HUDEP-2 (cell line): ENCODE data around the gene ZNF775.
A peak's percentile ranks its signal among the peaks of the same experiment; 100 is the strongest.
"Not testable (repeated sequence)": the region's sequence is repeated elsewhere in the genome, so short reads cannot be mapped to it uniquely, and the experiment has no call there.

Experiments
- DNase-seq, 76 experiments: peaks; one replicate each; lab custom pipeline; 2025; ENCODE audit not compliant: unreplicated experiment in 76 of 76; lab: John Stamatoyannopoulos, UW

Gene ZNF775

GRCh38 chr7:150380463-150380862 is 1.3 kb downstream of the ZNF775 start:
- no peak for DNase-seq

GRCh38 chr7:150381096-150381495 is 2.0 kb downstream of the ZNF775 start:
- no peak for DNase-seq

GRCh38 chr7:150381785-150382122 is 2.6 kb downstream of the ZNF775 start:
- DNase-seq = no peak

- no peak for DNase-seq
Observed at GRCh38 chr7:150382123-150382843, 3.2 kb downstream of the ZNF775 start.

- DNase-seq = no peak
Observed at GRCh38 chr7:150382844-150383225, 3.7 kb downstream of the ZNF775 start.

GRCh38 chr7:150383710-150384397 is 4.7 kb downstream of the ZNF775 start:
- no peak for DNase-seq

GRCh38 chr7:150384406-150385301 is 5.5 kb downstream of the ZNF775 start:
- DNase-seq = no peak

GRCh38 chr7:150385302-150385723 is 6.2 kb downstream of the ZNF775 start:
- no peak for DNase-seq

GRCh38 chr7:150385884-150386283 is 6.8 kb downstream of the ZNF775 start:
- DNase-seq = not testable (repeated sequence)

- DNase-seq = no peak
Observed at GRCh38 chr7:150388306-150388705, 9.2 kb downstream of the ZNF775 start.

GRCh38 chr7:150388709-150389531 is 9.8 kb downstream of the ZNF775 start:
- DNase-seq = peak in 1 of 76 experiments; percentile 17

- DNase-seq = no peak
Observed at GRCh38 chr7:150389532-150389816, 10.3 kb downstream of the ZNF775 start.

GRCh38 chr7:150390205-150390604 is 11.1 kb downstream of the ZNF775 start:
- DNase-seq = no peak

- DNase-seq = no peak
Observed at GRCh38 chr7:150393325-150393724, 14.2 kb downstream of the ZNF775 start.

GRCh38 chr7:150396426-150396825 is 17.3 kb downstream of the ZNF775 start:
- DNase-seq = no peak

GRCh38 chr7:150396851-150397260 is 17.7 kb downstream of the ZNF775 start:
- DNase-seq = no peak

- no peak for DNase-seq
Observed at GRCh38 chr7:150397346-150398107, 18.4 kb downstream of the ZNF775 start.

- DNase-seq = no peak
Observed at GRCh38 chr7:150398108-150398964, 19.2 kb downstream of the ZNF775 start.

GRCh38 chr7:150398965-150399320 is 19.8 kb downstream of the ZNF775 start:
- no peak for DNase-seq
